Parathyroid adenoma (tissue), 2 donors: ENCODE results near the gene ELOVL2.

Experiments
- H2AFZ ChIP-seq: fragments of 300-600 bp; sonication (generic); one replicate; pipeline ENCODE4 v1.7.0; 2017; ENCODE audit warnings: antibody characterized with exemption, mild to moderate bottlenecking
- H3K27ac ChIP-seq: fragments of 300-600 bp; sonication (generic); one replicate; pipeline ENCODE4 v1.7.0; 2017
- H3K27me3 ChIP-seq: fragments of 300-600 bp; sonication (generic); one replicate; pipeline ENCODE4 v1.7.0; 2017; ENCODE audit warnings: low read length; ENCODE audit not compliant: control insufficient read depth, insufficient read depth
- H3K36me3 ChIP-seq: fragments of 300-600 bp; sonication (generic); one replicate; pipeline ENCODE4 v1.7.0; 2017; ENCODE audit warnings: low read length; ENCODE audit not compliant: control insufficient read depth, insufficient read depth
- H3K4me1 ChIP-seq: fragments of 300-600 bp; sonication (generic); one replicate; pipeline ENCODE4 v1.7.0; 2017; ENCODE audit warnings: control low read depth
- H3K4me2 ChIP-seq: fragments of 300-600 bp; sonication (generic); one replicate; pipeline ENCODE4 v1.7.0; 2017; ENCODE audit warnings: low read length
- H3K4me3 ChIP-seq: fragments of 300-600 bp; sonication (generic); one replicate; pipeline ENCODE4 v1.7.0; 2017; ENCODE audit warnings: low read depth, low read length
- H3K79me2 ChIP-seq: fragments of 300-600 bp; sonication (generic); one replicate; pipeline ENCODE4 v1.7.0; 2017; ENCODE audit warnings: control low read depth
- H3K9ac ChIP-seq: fragments of 300-600 bp; sonication (generic); one replicate; pipeline ENCODE4 v1.7.0; 2017; ENCODE audit warnings: mild to moderate bottlenecking
- H3K9me3 ChIP-seq: fragments of 300-600 bp; sonication (generic); one replicate; pipeline ENCODE4 v1.7.0; 2017; ENCODE audit warnings: low read length; ENCODE audit not compliant: control insufficient read depth
- TF ChIP-seq, protein P1 (sequence below): fragments of 300-600 bp; sonication (generic); IDR thresholded peaks from one replicate; pipeline ENCODE4 v1.7.0; 2017; ENCODE audit warnings: antibody characterized with exemption, mild to moderate bottlenecking
- donor health status: primary hyperparathyroidism.

Gene ELOVL2

DNA sequence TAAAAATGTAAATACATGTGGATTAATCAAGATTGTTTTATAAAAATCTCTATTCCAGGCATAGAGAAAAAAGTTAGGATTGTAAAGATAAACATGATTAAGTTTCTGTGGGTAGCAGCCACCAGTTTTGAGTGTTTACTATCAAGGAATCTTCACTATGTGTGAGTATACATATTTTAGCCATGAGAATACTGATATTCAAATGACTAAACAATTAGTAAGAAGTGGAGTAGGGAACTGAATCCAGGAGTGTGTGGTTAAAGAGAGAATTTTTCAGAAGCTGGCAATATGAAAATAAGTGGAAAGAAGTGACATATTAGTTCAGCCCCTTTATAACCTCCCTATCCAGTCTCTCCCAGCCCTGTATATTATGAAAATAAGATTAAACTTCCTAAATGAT lies 10.3 kb downstream of the ELOVL2 start:
- Histone ChIP-seq H3K4me2 (no peak overlapping the region), H3K36me3 (no peaks in the 10 kb centered on the region), H3K9me3 (no peaks in the 10 kb centered on the region), H3K27me3 (no peaks in the 10 kb centered on the region), H3K27ac (no peak overlapping the region), H2AFZ (no peak overlapping the region), H3K4me3 (no peak overlapping the region), H3K9ac (no peak overlapping the region), H3K79me2 (no peaks in the 10 kb centered on the region), H3K4me1 (no peaks in the 10 kb centered on the region)
- TF ChIP-seq, protein P1, sequence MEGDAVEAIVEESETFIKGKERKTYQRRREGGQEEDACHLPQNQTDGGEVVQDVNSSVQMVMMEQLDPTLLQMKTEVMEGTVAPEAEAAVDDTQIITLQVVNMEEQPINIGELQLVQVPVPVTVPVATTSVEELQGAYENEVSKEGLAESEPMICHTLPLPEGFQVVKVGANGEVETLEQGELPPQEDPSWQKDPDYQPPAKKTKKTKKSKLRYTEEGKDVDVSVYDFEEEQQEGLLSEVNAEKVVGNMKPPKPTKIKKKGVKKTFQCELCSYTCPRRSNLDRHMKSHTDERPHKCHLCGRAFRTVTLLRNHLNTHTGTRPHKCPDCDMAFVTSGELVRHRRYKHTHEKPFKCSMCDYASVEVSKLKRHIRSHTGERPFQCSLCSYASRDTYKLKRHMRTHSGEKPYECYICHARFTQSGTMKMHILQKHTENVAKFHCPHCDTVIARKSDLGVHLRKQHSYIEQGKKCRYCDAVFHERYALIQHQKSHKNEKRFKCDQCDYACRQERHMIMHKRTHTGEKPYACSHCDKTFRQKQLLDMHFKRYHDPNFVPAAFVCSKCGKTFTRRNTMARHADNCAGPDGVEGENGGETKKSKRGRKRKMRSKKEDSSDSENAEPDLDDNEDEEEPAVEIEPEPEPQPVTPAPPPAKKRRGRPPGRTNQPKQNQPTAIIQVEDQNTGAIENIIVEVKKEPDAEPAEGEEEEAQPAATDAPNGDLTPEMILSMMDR = no peak

DNA sequence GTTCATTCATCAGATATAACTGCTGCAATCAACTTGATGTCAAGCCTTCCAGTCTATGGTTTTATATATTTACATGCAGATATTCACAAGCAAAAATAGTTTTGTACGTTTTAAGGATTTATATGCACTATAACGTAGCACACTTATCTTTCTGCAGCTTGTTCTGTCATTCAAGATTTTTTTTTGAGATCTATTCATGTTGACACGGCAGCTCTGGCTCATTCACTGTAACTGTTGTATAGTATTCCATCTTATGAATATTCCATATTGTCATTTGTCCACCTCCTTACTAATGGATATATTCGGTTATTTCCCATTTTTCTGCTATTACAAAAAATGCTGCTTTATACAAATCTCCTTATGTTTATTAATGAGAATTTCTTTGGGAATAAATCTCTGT lies 13.2 kb downstream of the ELOVL2 start:
- H3K79me2 ChIP-seq = no peaks in the 10 kb centered on the region
- H3K9me3 ChIP-seq = no peaks in the 10 kb centered on the region
- no peak overlapping the region for H2AFZ ChIP-seq
- no peaks in the 10 kb centered on the region for H3K27me3 ChIP-seq
- H3K4me1 ChIP-seq = no peaks in the 10 kb centered on the region
- TF ChIP-seq, protein P1 = no peak
- no peak overlapping the region for H3K27ac ChIP-seq
- H3K9ac ChIP-seq = no peak overlapping the region
- no peak overlapping the region for H3K4me3 ChIP-seq
- no peaks in the 10 kb centered on the region for H3K36me3 ChIP-seq
- no peak overlapping the region for H3K4me2 ChIP-seq

DNA sequence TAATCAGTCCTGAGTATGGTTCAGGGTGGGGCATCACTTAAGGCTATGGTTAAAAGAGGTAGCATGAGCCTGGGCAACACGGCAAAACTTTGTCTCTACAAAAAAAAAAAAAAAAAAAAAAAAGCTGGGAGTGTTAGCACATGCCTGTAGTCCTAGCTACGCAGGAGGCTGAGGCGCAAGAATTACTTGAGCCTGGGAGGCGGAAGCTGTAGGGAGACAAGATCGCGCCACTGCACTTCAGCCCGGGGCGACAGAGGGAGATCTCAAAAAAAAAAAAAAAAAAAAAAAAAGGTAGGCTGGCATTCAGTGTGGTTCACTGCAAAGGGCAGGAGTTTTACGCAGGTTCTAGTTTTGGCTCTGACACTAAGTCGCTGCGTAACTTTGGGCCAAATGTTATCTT lies 15.1 kb downstream of the ELOVL2 start:
- Histone ChIP-seq H3K79me2 (no peaks in the 10 kb centered on the region), H3K27me3 (no peaks in the 10 kb centered on the region), H3K4me1 (no peaks in the 10 kb centered on the region), H3K9me3 (no peaks in the 10 kb centered on the region), H2AFZ (no peak overlapping the region), H3K4me3 (no peak overlapping the region), H3K36me3 (no peaks in the 10 kb centered on the region), H3K9ac (no peak overlapping the region), H3K27ac (no peak overlapping the region), H3K4me2 (no peak overlapping the region)
- TF ChIP-seq, protein P1 = no peak

DNA sequence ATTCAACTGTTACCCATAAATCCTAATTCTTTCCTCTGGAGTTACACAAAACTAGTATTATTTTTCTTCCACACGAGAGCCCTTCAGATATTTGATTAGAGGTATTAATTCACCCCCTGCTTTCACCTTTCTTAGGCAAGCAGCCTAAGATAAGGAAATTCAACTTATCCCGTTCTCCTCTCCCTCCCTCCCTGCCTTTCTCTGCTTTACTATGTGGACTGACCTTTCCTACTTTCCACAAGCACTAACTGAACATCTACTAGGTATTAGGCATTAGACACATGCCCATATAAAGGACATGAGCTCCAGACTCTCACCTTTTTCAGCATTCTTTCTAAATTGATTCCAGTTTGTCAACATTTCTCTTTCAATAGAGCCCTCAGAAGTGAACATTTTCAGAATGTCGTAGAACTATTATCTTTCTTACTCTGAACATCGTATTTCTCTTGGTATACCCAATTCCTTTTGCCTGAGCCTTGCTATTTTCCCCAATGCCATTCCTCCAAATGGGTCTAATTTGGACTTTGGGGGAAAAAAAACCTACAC lies 16.5 kb downstream of the ELOVL2 start:
- Histone ChIP-seq H3K79me2 (no peaks in the 10 kb centered on the region), H3K9me3 (no peaks in the 10 kb centered on the region), H3K36me3 (no peaks in the 10 kb centered on the region), H3K4me3 (no peak overlapping the region), H3K9ac (no peak overlapping the region), H3K27ac (no peak overlapping the region), H3K27me3 (no peaks in the 10 kb centered on the region), H3K4me2 (no peak overlapping the region), H2AFZ (no peak overlapping the region), H3K4me1 (no peaks in the 10 kb centered on the region)
- TF ChIP-seq, protein P1 = no peak

DNA sequence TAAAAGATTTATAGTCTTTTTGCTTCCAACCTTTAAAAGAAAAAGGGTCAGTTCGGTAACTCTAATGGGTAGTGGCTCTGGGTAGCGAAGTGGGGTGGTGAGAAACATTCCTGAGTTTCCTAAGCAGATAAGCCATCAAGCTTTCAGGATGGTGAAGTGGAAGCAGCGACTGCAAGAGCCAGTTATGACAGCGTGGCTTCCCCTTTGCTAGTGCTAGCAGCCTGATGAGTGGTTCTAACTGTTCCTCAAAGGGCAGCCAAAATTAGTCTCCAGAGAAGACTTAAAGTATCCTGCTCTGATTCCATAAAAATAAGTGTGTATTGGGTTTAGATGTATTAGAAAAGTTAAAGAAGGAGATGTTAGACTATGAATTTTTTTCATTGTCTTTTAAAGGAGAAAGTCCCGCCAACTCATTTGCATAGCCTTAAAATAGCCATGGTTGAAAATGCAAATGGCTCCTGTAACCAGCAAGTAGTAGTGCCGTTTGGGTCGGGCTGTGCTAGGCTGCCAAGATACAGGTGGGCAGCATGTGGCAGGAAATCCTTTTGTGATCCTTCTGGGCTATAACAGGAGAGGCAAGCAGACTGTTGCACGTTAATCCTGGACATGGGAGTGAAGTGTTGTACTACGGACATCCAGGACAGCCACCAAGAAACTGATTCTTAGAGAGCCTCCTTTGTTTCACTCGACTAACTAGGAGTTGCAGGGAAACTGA lies 18.0 kb downstream of the ELOVL2 start:
- H3K36me3 ChIP-seq = no peaks in the 10 kb centered on the region
- H3K4me1 ChIP-seq = no peaks in the 10 kb centered on the region
- no peaks in the 10 kb centered on the region for H3K27me3 ChIP-seq
- no peaks in the 10 kb centered on the region for H3K9me3 ChIP-seq
- H3K4me2 ChIP-seq = no peak overlapping the region
- no peak overlapping the region for H2AFZ ChIP-seq
- no peak overlapping the region for H3K4me3 ChIP-seq
- H3K9ac ChIP-seq = no peak overlapping the region
- no peaks in the 10 kb centered on the region for H3K79me2 ChIP-seq
- TF ChIP-seq, protein P1 = no peak
- no peak overlapping the region for H3K27ac ChIP-seq
